ENCODE results near the gene RBM14.
"Not testable (repeated sequence)": the region's sequence is repeated elsewhere in the genome, so short reads cannot be mapped to it uniquely, and the experiment has no call there.

The RBM14 gene

GRCh38 chr11:66638177-66639065, 22.0 kb downstream of the RBM14 start, which contains the start of gene RBM4:
Gene RBM4, plus strand, starts transcription at chr11:66638703. Its CDS starts 1,009 bp downstream, at chr11:66639712.
- DNase-seq = peak; percentile 93

GRCh38 chr11:66639066-66639813, 22.8 kb downstream of the RBM14 start:
- DNase-seq = no peak

- DNase-seq = not testable (repeated sequence)
Measured at GRCh38 chr11:66639814-66640340, 23.4 kb downstream of the RBM14 start.

GRCh38 chr11:66641834-66642233, 25.4 kb downstream of the RBM14 start:
- DNase-seq = no peak

GRCh38 chr11:66643745-66644437, 27.5 kb downstream of the RBM14 start:
- no peak for DNase-seq

GRCh38 chr11:66646828-66647227, 30.4 kb downstream of the RBM14 start:
- no peak for DNase-seq

- DNase-seq = no peak
Measured at GRCh38 chr11:66649903-66650302, 33.5 kb downstream of the RBM14 start.

- DNase-seq = no peak
Measured at GRCh38 chr11:66651016-66651415, 34.6 kb downstream of the RBM14 start.

- peak; percentile 53 for DNase-seq
Measured at GRCh38 chr11:66652651-66653050, 36.2 kb downstream of the RBM14 start.

- DNase-seq = peak; percentile 47
Measured at GRCh38 chr11:66653123-66653522, 36.7 kb downstream of the RBM14 start.

- no peak for DNase-seq
Measured at GRCh38 chr11:66659763-66660162, 43.3 kb downstream of the RBM14 start.

- DNase-seq = no peak
Measured at GRCh38 chr11:66663741-66664296, 47.4 kb downstream of the RBM14 start.

- DNase-seq = no peak
Measured at GRCh38 chr11:66665369-66665768, 48.9 kb downstream of the RBM14 start.

GRCh38 chr11:66670816-66671215, 54.4 kb downstream of the RBM14 start:
- no peak for DNase-seq

- DNase-seq = no peak
Measured at GRCh38 chr11:66674964-66675602, 58.7 kb downstream of the RBM14 start.

- DNase-seq = no peak
Measured at GRCh38 chr11:66676282-66676919, 60.0 kb downstream of the RBM14 start.
